SK-N-SH treated with all-trans-retinoic acid at 6 μM for 48 hours (cell line): ENCODE results near the gene ABLIM1.

Source experiments
- ATAC-seq: fragments of 200-7000 bp; cut with Tn5 transposase; 3 replicates; pipeline ENCODE4 v1.9.1; 2020; ENCODE audit warnings: mild to moderate bottlenecking, moderate library complexity
- ARNTL ChIP-seq: fragments of 450-650 bp; formaldehyde crosslinking; IDR thresholded peaks from 2 replicates; pipeline ENCODE4 v1.5.0; 2020; ENCODE audit warnings: low read depth, mild to moderate bottlenecking, moderate library complexity, borderline replicate concordance
- CREB5 ChIP-seq: fragments of 250-450 bp; sonication (Bioruptor Pico); IDR thresholded peaks from 2 replicates; pipeline ENCODE4 v1.5.1; 2020; ENCODE audit warnings: low read depth, mild to moderate bottlenecking, moderate library complexity
- CSDC2 ChIP-seq: fragments of 250-450 bp; sonication (Bioruptor Pico); IDR thresholded peaks from 2 replicates; pipeline ENCODE4 v1.5.0; 2020; ENCODE audit warnings: mild to moderate bottlenecking, moderate library complexity
- CSRNP3 ChIP-seq: fragments of 250-450 bp; sonication (Bioruptor Pico); IDR thresholded peaks from 2 replicates; pipeline ENCODE4 v1.5.1; 2021; ENCODE audit warnings: mild to moderate bottlenecking, moderate library complexity
- ESRRG ChIP-seq: fragments of 250-450 bp; sonication (Bioruptor Pico); IDR thresholded peaks from 2 replicates; pipeline ENCODE4 v1.6.1; 2021; ENCODE audit warnings: mild to moderate bottlenecking
- GLIS3 ChIP-seq: fragments of 250-450 bp; sonication (Bioruptor Pico); IDR thresholded peaks from 2 replicates; pipeline ENCODE4 v1.5.0; 2020; ENCODE audit warnings: mild to moderate bottlenecking, moderate library complexity
- ISL1 ChIP-seq: fragments of 250-450 bp; sonication (Bioruptor Pico); IDR thresholded peaks from 2 replicates; pipeline ENCODE4 v2.1.2; 2022; ENCODE audit warnings: mild to moderate bottlenecking, moderate library complexity
- OSR1 ChIP-seq: fragments of 250-450 bp; sonication (Bioruptor Pico); IDR thresholded peaks from 2 replicates; pipeline ENCODE4 v1.8.0; 2022; ENCODE audit warnings: moderate library complexity, mild to moderate bottlenecking, inconsistent platforms
- PATZ1 ChIP-seq: fragments of 250-450 bp; sonication (Bioruptor Pico); IDR thresholded peaks from 2 replicates; pipeline ENCODE4 v1.8.0; 2020; ENCODE audit warnings: mild to moderate bottlenecking, moderate library complexity, borderline replicate concordance
- POU6F1 ChIP-seq: fragments of 250-450 bp; sonication (Bioruptor Pico); IDR thresholded peaks from 2 replicates; pipeline ENCODE4 v1.8.0; 2021; ENCODE audit warnings: low read depth, mild to moderate bottlenecking, moderate library complexity, borderline replicate concordance
- PPARA ChIP-seq: fragments of 250-450 bp; sonication (Bioruptor Pico); IDR thresholded peaks from 2 replicates; pipeline ENCODE4 v1.5.0; 2020; ENCODE audit warnings: mild to moderate bottlenecking, borderline replicate concordance
- RARB ChIP-seq: fragments of 250-450 bp; sonication (Bioruptor Pico); IDR thresholded peaks from 2 replicates; pipeline ENCODE4 v1.8.0; 2021; ENCODE audit warnings: mild to moderate bottlenecking, moderate library complexity
- SNAI2 ChIP-seq: fragments of 250-450 bp; sonication (Bioruptor Pico); IDR thresholded peaks from 2 replicates; pipeline ENCODE4 v1.5.0; 2020; ENCODE audit warnings: mild to moderate bottlenecking, moderate library complexity
- TCF4 ChIP-seq: fragments of 250-450 bp; sonication (Bioruptor Pico); IDR thresholded peaks from 2 replicates; pipeline ENCODE4 v1.8.0; 2021; ENCODE audit warnings: mild to moderate bottlenecking, moderate library complexity, borderline replicate concordance
- TOX ChIP-seq: fragments of 250-450 bp; sonication (Bioruptor Pico); IDR thresholded peaks from 2 replicates; pipeline ENCODE4 v1.8.0; 2021; ENCODE audit warnings: mild to moderate bottlenecking, moderate library complexity, borderline replicate concordance
- TSHZ2 ChIP-seq: fragments of 250-450 bp; sonication (Bioruptor Pico); IDR thresholded peaks from 2 replicates; pipeline ENCODE4 v1.5.0; 2020; ENCODE audit warnings: mild to moderate bottlenecking, moderate library complexity
- ZC3H10 ChIP-seq: fragments of 250-450 bp; sonication (Bioruptor Pico); IDR thresholded peaks from 2 replicates; pipeline ENCODE4 v1.5.1; 2021; ENCODE audit warnings: mild to moderate bottlenecking, moderate library complexity
- ZFP3 ChIP-seq: fragments of 250-450 bp; sonication (Bioruptor Pico); IDR thresholded peaks from 2 replicates; pipeline ENCODE4 v1.5.0; 2020; ENCODE audit warnings: mild to moderate bottlenecking, moderate library complexity
- ZFP30 ChIP-seq: fragments of 450-650 bp; formaldehyde crosslinking; IDR thresholded peaks from 2 replicates; pipeline ENCODE4 v1.5.0; 2022; ENCODE audit warnings: mild to moderate bottlenecking, moderate library complexity
- ZNF565 ChIP-seq: fragments of 450-650 bp; formaldehyde crosslinking; conservative IDR thresholded peaks from 2 replicates; pipeline ENCODE4 v1.5.0; 2020; ENCODE audit warnings: low read depth, mild to moderate bottlenecking, moderate library complexity
- ZNF8 ChIP-seq: fragments of 450-650 bp; formaldehyde crosslinking; IDR thresholded peaks from 2 replicates; pipeline ENCODE4 v1.5.0; 2020; ENCODE audit warnings: mild to moderate bottlenecking, moderate library complexity

The ABLIM1 gene

GRCh38 chr10:114653926-114654325 lies 4.1 kb downstream of the ABLIM1 start:
- no peak for ATAC-seq
- TF ChIP-seq CSDC2 (CRISPR knock-in tag) (no peak), ZFP3 (CRISPR knock-in tag) (no peak), TSHZ2 (no peak), ZNF8 (CRISPR knock-in tag) (no peak), GLIS3 (CRISPR knock-in tag) (no peak), ISL1 (CRISPR knock-in tag) (no peak), TCF4 (CRISPR knock-in tag) (no peak)

- ATAC-seq: no peak
- TF ChIP-seq POU6F1 (CRISPR knock-in tag): no peak
- no peak for TF ChIP-seq ISL1 (CRISPR knock-in tag)
- TF ChIP-seq ARNTL (CRISPR knock-in tag): no peak
- no peak for TF ChIP-seq ZNF565 (CRISPR knock-in tag)
- TF ChIP-seq ESRRG (CRISPR knock-in tag): no peak
- TF ChIP-seq PATZ1 (CRISPR knock-in tag): no peak
- no peak for TF ChIP-seq RARB (CRISPR knock-in tag)
- no peak for TF ChIP-seq SNAI2
- no peak for TF ChIP-seq CREB5 (CRISPR knock-in tag)
- TF ChIP-seq, all 23 proteins: peak for 0
Measured at GRCh38 chr10:114652402-114653368, 5.4 kb downstream of the ABLIM1 start.

GRCh38 chr10:114650831-114651230 lies 7.2 kb downstream of the ABLIM1 start:
- ATAC-seq: no peak
- TF ChIP-seq ZNF565 (CRISPR knock-in tag): no peak
- TF ChIP-seq ZC3H10 (CRISPR knock-in tag): no peak
- no peak for TF ChIP-seq ARNTL (CRISPR knock-in tag)
- no peak for TF ChIP-seq OSR1 (CRISPR knock-in tag)
- no peak for TF ChIP-seq CSRNP3 (CRISPR knock-in tag)
- no peak for TF ChIP-seq ZFP3 (CRISPR knock-in tag)
- no peak for TF ChIP-seq TSHZ2
- TF ChIP-seq ZFP30 (CRISPR knock-in tag): no peak
- no peak for TF ChIP-seq ISL1 (CRISPR knock-in tag)
- no peak for TF ChIP-seq TOX (CRISPR knock-in tag)
- no peak for TF ChIP-seq TCF4 (CRISPR knock-in tag)
- TF ChIP-seq GLIS3 (CRISPR knock-in tag): no peak
- TF ChIP-seq PPARA (CRISPR knock-in tag): no peak
